ENCODE measurements around the gene GAS6.

The GAS6 gene

GRCh38 chr13:113855012-113855921, 8.6 kb downstream of the GAS6 start:
- no peak for DNase-seq (ENCODE audit: low read depth)
- no peak overlapping the region for H3K4me3 ChIP-seq (replicated peaks; ENCODE audit: low read depth, low read length)
- TF ChIP-seq CTCF (IDR thresholded peaks at IDR 0.05; ENCODE audit: low read length, missing control alignments): no peak

- peak; percentile 34 for DNase-seq (ENCODE audit: low read depth)
- TF ChIP-seq CTCF (IDR thresholded peaks at IDR 0.05; ENCODE audit: low read length, missing control alignments): no peak
- no peak overlapping the region for H3K4me3 ChIP-seq (replicated peaks; ENCODE audit: low read depth, low read length)
Observed at GRCh38 chr13:113854238-113855011, 9.5 kb downstream of the GAS6 start.

- DNase-seq (ENCODE audit: low read depth): no peak
- no peak overlapping the region for H3K4me3 ChIP-seq (replicated peaks; ENCODE audit: low read depth, low read length)
- no peak for TF ChIP-seq CTCF (IDR thresholded peaks at IDR 0.05; ENCODE audit: low read length, missing control alignments)
Observed at GRCh38 chr13:113853518-113854237, 10.2 kb downstream of the GAS6 start.

GRCh38 chr13:113852536-113853517, 11.0 kb downstream of the GAS6 start:
- DNase-seq (ENCODE audit: low read depth): no peak
- no peak for TF ChIP-seq CTCF (IDR thresholded peaks at IDR 0.05; ENCODE audit: low read length, missing control alignments)
- H3K4me3 ChIP-seq (replicated peaks; ENCODE audit: low read depth, low read length): no peak overlapping the region

- no peak for DNase-seq (ENCODE audit: low read depth)
- H3K4me3 ChIP-seq (replicated peaks; ENCODE audit: low read depth, low read length): no peak overlapping the region
- TF ChIP-seq CTCF (IDR thresholded peaks at IDR 0.05; ENCODE audit: low read length, missing control alignments): no peak
Observed at GRCh38 chr13:113851826-113852535, 11.9 kb downstream of the GAS6 start.

Data from fibroblast of pulmonary artery (primary cell).